LNCAP (cell line): ENCODE measurements around the gene TBC1D7.

Source experiments
- CTCF ChIP-seq: fragments of 450-650 bp; IDR thresholded peaks from 2 replicates; pipeline ENCODE4 v1.5.1; 2017; ENCODE audit warnings: mild to moderate bottlenecking

Gene TBC1D7

GRCh38 chr6:13355043-13355945 is 27.0 kb upstream of the TBC1D7 start:
- no peak for TF ChIP-seq CTCF

GRCh38 chr6:13354331-13355042 is 26.1 kb upstream of the TBC1D7 start:
- no peak for TF ChIP-seq CTCF

GRCh38 chr6:13352165-13352564 is 23.8 kb upstream of the TBC1D7 start:
- TF ChIP-seq CTCF, result no peak

- no peak for TF ChIP-seq CTCF
These were observed 22.9 kb upstream of the TBC1D7 start for GRCh38 chr6:13351271-13351670.

- TF ChIP-seq CTCF, result no peak
These were observed 21.6 kb upstream of the TBC1D7 start for GRCh38 chr6:13349811-13350506.

- no peak for TF ChIP-seq CTCF
These were observed 20.2 kb upstream of the TBC1D7 start for GRCh38 chr6:13348334-13349113.

- no peak for TF ChIP-seq CTCF
These were observed 17.9 kb upstream of the TBC1D7 start for GRCh38 chr6:13346245-13346644.
